Lower lobe of right lung (tissue), 2 donors: ENCODE results near the gene WDR26. TPM values are rescaled to one million over a fixed set of nuclear protein-coding genes. Genes with fewer than 3 reads are reported as not detected.
A peak's percentile ranks its signal among the peaks of the same experiment; 100 is the strongest.
"Not testable (repeated sequence)": the region's sequence is repeated elsewhere in the genome, so short reads cannot be mapped to it uniquely, and the experiment has no call there.

Experiments
- ATAC-seq, 2 donors: fragments of 200-7000 bp; cut with Tn5 transposase; one replicate each; pipeline ENCODE4 v1.9.1; 2020 to 2022; ENCODE audit warnings: mild to moderate bottlenecking in 2 of 2, moderate library complexity in 2 of 2
- DNase-seq: peaks from one replicate; pipeline ENCODE4 v3.0.0-alpha.2; 2020
- H3K27ac ChIP-seq: fragments of 200-600 bp; one replicate; pipeline ENCODE4 v1.8.0; 2022
- H3K27me3 ChIP-seq: fragments of 200-600 bp; one replicate; pipeline ENCODE4 v1.8.0; 2022; ENCODE audit warnings: low read depth
- H3K36me3 ChIP-seq: fragments of 200-600 bp; one replicate; pipeline ENCODE4 v1.8.0; 2022; ENCODE audit warnings: mild to moderate bottlenecking
- H3K4me1 ChIP-seq: fragments of 200-600 bp; one replicate; pipeline ENCODE4 v1.8.0; 2022
- H3K4me3 ChIP-seq: fragments of 200-600 bp; one replicate; pipeline ENCODE4 v1.8.0; 2022; ENCODE audit warnings: mild to moderate bottlenecking
- H3K9me3 ChIP-seq: fragments of 200-600 bp; one replicate; pipeline ENCODE4 v1.8.0; 2022
- CTCF ChIP-seq: fragments of 200-600 bp; IDR thresholded peaks from one replicate; pipeline ENCODE4 v1.8.0; 2022; ENCODE audit warnings: antibody characterized with exemption, mild to moderate bottlenecking
- intact Hi-C: fragments of 100-400 bp; cut with DNase I; formaldehyde crosslinking; loops from one replicate; pipeline ENCODE4 v1.11.0; 2022
- long read RNA-seq: library from polyadenylated mRNA; unstranded; transcript quantifications from one replicate; pipeline ENCODE4 v2.0.0, GENCODE V29; 2021
- total RNA-seq: library from RNA; stranded (reverse); fragmentation: NEBNext Ultra II Directional; extraction: Animal tissue kit (Norgen Biotek cat#: 25700); gene quantifications from one replicate; pipeline ENCODE4 v1.2.1, GENCODE V29; 2021
- donor health status: DM: no; HTN: yes; CAD: no; lungs with severe emphysema.

Gene WDR26
- total RNA-seq, result 86.6 TPM
- long read RNA-seq, full-length matches to known transcripts, result 11 of 46 reads
- long read RNA-seq, partial matches to known transcripts, result 9 of 46 reads
- long read RNA-seq, other reads (novel, unspliced or antisense), result 26 of 46 reads

- ATAC-seq (peak; percentile 87 to 89), DNase-seq (peak; percentile 84)
- Histone ChIP-seq H3K36me3 (peaks cover 3% of the 10 kb centered on the region), H3K4me3 (peak within 1 kb of the TSS; percentile 80), H3K9me3 (no peaks in the 10 kb centered on the region), H3K27me3 (no peaks in the 10 kb centered on the region), H3K4me1 (peaks cover 44% of the 10 kb centered on the region), H3K27ac (peak within 1 kb of the TSS; percentile 98)
- intact Hi-C loops, result no loop called here
- no peak for TF ChIP-seq CTCF
These were observed at the start of gene WDR26 for GRCh38 chr1:224434691-224435317. Gene WDR26, minus strand, starts transcription at chr1:224434797.

GRCh38 chr1:224483206-224483605, 48.6 kb upstream of the WDR26 start:
- H3K4me3 ChIP-seq, DNase-seq, H3K27me3 ChIP-seq, intact Hi-C loops, H3K36me3 ChIP-seq, H3K27ac ChIP-seq, H3K9me3 ChIP-seq, H3K4me1 ChIP-seq: not testable (repeated sequence)
- ATAC-seq, result peak in 1 of 2 donors; percentile 42

DNA sequence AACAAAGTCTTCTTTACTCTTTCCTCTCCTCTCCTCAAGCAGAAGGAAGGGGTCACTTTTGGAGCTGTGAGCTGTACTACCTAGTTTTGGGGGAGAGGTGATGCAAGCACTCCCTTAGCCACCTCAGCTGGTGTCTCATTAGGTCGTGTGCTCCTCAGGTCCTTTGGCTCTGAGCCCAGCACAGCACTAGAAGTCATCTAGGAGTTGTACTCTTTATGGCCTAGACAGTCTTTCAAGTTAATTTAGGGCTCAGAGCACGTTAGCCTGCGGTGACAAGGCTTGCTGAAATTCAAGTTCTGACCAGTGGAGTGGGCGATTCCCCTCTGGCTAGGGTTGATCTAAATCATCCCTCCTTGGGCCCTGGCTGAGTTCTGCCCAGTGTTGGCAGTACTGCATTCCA, 48.0 kb upstream of the WDR26 start:
- DNase-seq (no peak), ATAC-seq (peak in 1 of 2 donors; percentile 48)
- no peaks in the 10 kb centered on the region for H3K27me3 ChIP-seq
- no peaks in the 10 kb centered on the region for H3K4me1 ChIP-seq
- intact Hi-C loops, result no loop called here
- H3K9me3 ChIP-seq, result no peaks in the 10 kb centered on the region
- no peak for TF ChIP-seq CTCF
- no peak overlapping the region for H3K4me3 ChIP-seq
- no peak overlapping the region for H3K27ac ChIP-seq
- no peaks in the 10 kb centered on the region for H3K36me3 ChIP-seq

GRCh38 chr1:224481601-224482000, 47.0 kb upstream of the WDR26 start:
- Histone ChIP-seq H3K4me3 (no peak overlapping the region), H3K27ac (no peak overlapping the region), H3K36me3 (no peaks in the 10 kb centered on the region), H3K4me1 (no peaks in the 10 kb centered on the region), H3K9me3 (no peaks in the 10 kb centered on the region), H3K27me3 (no peaks in the 10 kb centered on the region)
- TF ChIP-seq CTCF, result no peak
- ATAC-seq (no peak), DNase-seq (no peak)
- intact Hi-C loops, result no loop called here

- H3K36me3 ChIP-seq, H3K27ac ChIP-seq, DNase-seq, H3K9me3 ChIP-seq, intact Hi-C loops, H3K4me3 ChIP-seq, ATAC-seq, H3K4me1 ChIP-seq, H3K27me3 ChIP-seq: not testable (repeated sequence)
These were observed 46.4 kb upstream of the WDR26 start for GRCh38 chr1:224480888-224481459.

DNA sequence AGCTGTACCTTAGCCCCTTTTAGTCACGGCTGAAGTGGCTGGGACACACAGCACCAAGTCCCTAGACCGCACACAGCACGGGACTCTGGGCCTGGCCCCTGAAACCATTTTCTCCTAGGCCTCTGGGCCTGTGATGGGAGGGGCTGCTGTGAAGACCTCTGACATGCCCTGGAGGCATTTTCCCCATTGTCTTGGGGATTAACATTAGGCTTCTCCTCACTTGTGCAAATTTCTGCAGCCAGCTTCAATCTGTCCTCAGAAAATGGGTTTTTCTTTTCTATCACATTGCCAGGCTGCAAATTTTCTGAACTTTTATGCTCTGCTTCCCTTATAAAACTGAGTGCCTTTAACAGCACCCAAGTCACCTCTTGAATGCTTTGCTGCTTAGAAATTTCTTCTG, 45.6 kb upstream of the WDR26 start:
- ATAC-seq, DNase-seq, H3K4me3 ChIP-seq, H3K4me1 ChIP-seq, intact Hi-C loops, H3K9me3 ChIP-seq, H3K36me3 ChIP-seq, H3K27ac ChIP-seq, H3K27me3 ChIP-seq: not testable (repeated sequence)

GRCh38 chr1:224472806-224473205, 38.2 kb upstream of the WDR26 start:
- no peak overlapping the region for H3K27ac ChIP-seq
- H3K9me3 ChIP-seq, result no peaks in the 10 kb centered on the region
- DNase-seq (no peak), ATAC-seq (no peak)
- no peak overlapping the region for H3K4me3 ChIP-seq
- no peaks in the 10 kb centered on the region for H3K27me3 ChIP-seq
- TF ChIP-seq CTCF, result no peak
- H3K4me1 ChIP-seq, result no peaks in the 10 kb centered on the region
- H3K36me3 ChIP-seq, result no peaks in the 10 kb centered on the region
- intact Hi-C loops, result no loop called here
